SU-DHL-6 (cell line): ENCODE measurements around the gene CLEC16A.

Source experiments
- H2AFZ ChIP-seq: fragments of 200-600 bp; sonication (generic); 2 replicates; pipeline ENCODE4 v1.6.1; 2014; ENCODE audit warnings: low read depth, mild to moderate bottlenecking, moderate library complexity, mixed read lengths, antibody characterized with exemption, low read length; ENCODE audit not compliant: severe bottlenecking
- H3F3A ChIP-seq: fragments of 200-600 bp; shearing (Covaris generic); 2 replicates; pipeline ENCODE4 v1.6.0; 2016; ENCODE audit warnings: antibody characterized with exemption, mild to moderate bottlenecking; ENCODE audit not compliant: insufficient read depth
- H3K27ac ChIP-seq: fragments of 200-600 bp; sonication (generic); 2 replicates; pipeline ENCODE4 v1.5.1; 2016; ENCODE audit warnings: low read depth, mild to moderate bottlenecking, low read length, moderate library complexity, mixed read lengths
- H3K27me3 ChIP-seq: fragments of 200-600 bp; sonication (generic), shearing (Covaris generic); 2 replicates; pipeline ENCODE4 v1.6.0; 2014; ENCODE audit warnings: mild to moderate bottlenecking, low read length
- H3K36me3 ChIP-seq: fragments of 200-600 bp; sonication (generic); 2 replicates; pipeline ENCODE4 v1.6.1; 2014; ENCODE audit warnings: mild to moderate bottlenecking, low read length, mixed read lengths
- H3K4me2 ChIP-seq: fragments of 300-600, 200-600 bp; shearing (Covaris generic), sonication (generic); 2 replicates; pipeline ENCODE4 v1.6.0; 2014; ENCODE audit warnings: low read length, low read depth, mild to moderate bottlenecking; ENCODE audit not compliant: poor library complexity, severe bottlenecking
- H3K4me3 ChIP-seq: fragments of 200-600 bp; sonication (generic); 2 replicates; pipeline ENCODE4 v1.5.1; 2014; ENCODE audit warnings: antibody characterized with exemption, low read length, mild to moderate bottlenecking, mixed read lengths; ENCODE audit not compliant: insufficient read depth, poor library complexity, severe bottlenecking
- H3K79me2 ChIP-seq: fragments of 200-600 bp; sonication (generic); 2 replicates; pipeline ENCODE4 v1.6.1; 2014; ENCODE audit warnings: mild to moderate bottlenecking, low read length, moderate library complexity; ENCODE audit not compliant: insufficient read depth
- H3K9ac ChIP-seq: fragments of 200-600 bp; sonication (generic); 2 replicates; pipeline ENCODE4 v1.7.0; 2014; ENCODE audit warnings: mild to moderate bottlenecking, low read length
- H3K9me2 ChIP-seq: fragments of 200-600 bp; sonication (generic); replicated peaks from 2 replicates; pipeline ENCODE4 v1.6.1; 2014; ENCODE audit warnings: low read length; ENCODE audit not compliant: insufficient read depth
- H3K9me3 ChIP-seq: fragments of 200-600 bp; sonication (generic); 2 replicates; pipeline ENCODE4 v1.6.1; 2014; ENCODE audit warnings: low read length, mixed read lengths; ENCODE audit not compliant: insufficient read depth
- H4K20me1 ChIP-seq: fragments of 200-600 bp; sonication (generic); 2 replicates; pipeline ENCODE4 v1.6.1; 2014; ENCODE audit warnings: low read depth, mild to moderate bottlenecking, antibody characterized with exemption, low read length, moderate library complexity, mixed read lengths
- CTCF ChIP-seq: fragments of 200-600 bp; sonication (generic); IDR thresholded peaks from one replicate; pipeline ENCODE4 v1.5.1; 2017; ENCODE audit warnings: antibody characterized with exemption, mild to moderate bottlenecking, low read length, moderate library complexity; ENCODE audit not compliant: insufficient read depth, poor library complexity, severe bottlenecking
- EZH2phosphoT487 ChIP-seq: fragments of 200-600 bp; sonication (generic), shearing (Covaris generic); conservative IDR thresholded peaks from 2 replicates; pipeline ENCODE4 v1.6.1; 2018; ENCODE audit warnings: mild to moderate bottlenecking, antibody characterized with exemption, low read length, moderate library complexity, mixed read lengths

The CLEC16A gene

GRCh38 chr16:11012841-11013240, 68.5 kb downstream of the CLEC16A start:
- no peaks in the 10 kb centered on the region for H3K9me2 ChIP-seq
- no peak overlapping the region for H2AFZ ChIP-seq
- H3K27me3 ChIP-seq = no peaks in the 10 kb centered on the region

GRCh38 chr16:11014136-11014535, 69.8 kb downstream of the CLEC16A start:
- H3K9me3 ChIP-seq = no peaks in the 10 kb centered on the region
- no peak overlapping the region for H3K4me2 ChIP-seq
- no peak overlapping the region for H2AFZ ChIP-seq
- no peak overlapping the region for H3K9ac ChIP-seq
- no peak overlapping the region for H3K4me3 ChIP-seq
- H3F3A ChIP-seq = no peaks in the 10 kb centered on the region
- no peaks in the 10 kb centered on the region for H3K36me3 ChIP-seq
- TF ChIP-seq CTCF (no peak), EZH2phosphoT487 (no peak)
- no peaks in the 10 kb centered on the region for H3K79me2 ChIP-seq
- no peaks in the 10 kb centered on the region for H3K9me2 ChIP-seq
- H4K20me1 ChIP-seq = no peaks in the 10 kb centered on the region
- no peaks in the 10 kb centered on the region for H3K27me3 ChIP-seq
- H3K27ac ChIP-seq = no peak overlapping the region

More at GRCh38 chr16:11012841-11013240, 68.5 kb downstream of the CLEC16A start:
- H3F3A ChIP-seq = no peaks in the 10 kb centered on the region
- H4K20me1 ChIP-seq = no peaks in the 10 kb centered on the region
- H3K79me2 ChIP-seq = no peaks in the 10 kb centered on the region
- no peak overlapping the region for H3K4me2 ChIP-seq
- no peaks in the 10 kb centered on the region for H3K36me3 ChIP-seq
- no peaks in the 10 kb centered on the region for H3K9me3 ChIP-seq
- TF ChIP-seq EZH2phosphoT487 = no peak
- no peak for TF ChIP-seq CTCF
- H3K27ac ChIP-seq = no peak overlapping the region
- H3K9ac ChIP-seq = no peak overlapping the region
- no peak overlapping the region for H3K4me3 ChIP-seq

- Histone ChIP-seq H3K4me2 (no peak overlapping the region), H3K27me3 (no peaks in the 10 kb centered on the region), H3K9ac (no peak overlapping the region), H3K4me3 (no peak overlapping the region), H3K79me2 (no peaks in the 10 kb centered on the region), H3K27ac (no peak overlapping the region), H3K9me3 (no peaks in the 10 kb centered on the region), H4K20me1 (no peaks in the 10 kb centered on the region), H3K36me3 (no peaks in the 10 kb centered on the region), H2AFZ (no peak overlapping the region), H3F3A (no peaks in the 10 kb centered on the region), H3K9me2 (no peaks in the 10 kb centered on the region)
- TF ChIP-seq CTCF (no peak), EZH2phosphoT487 (no peak)
Observed at GRCh38 chr16:11015076-11015475, 70.7 kb downstream of the CLEC16A start.
